Bronchial epithelial cell (primary cell): ENCODE results near the gene HES4. TPM values are rescaled to one million over a fixed set of nuclear protein-coding genes. Genes with fewer than 3 reads are reported as not detected.

Experiments
- DNase-seq: peaks from one replicate; pipeline ENCODE4 v3.0.0-alpha.2; 2010; ENCODE audit warnings: low read depth
- FAIRE-seq: peaks from 2 replicates; lab custom pipeline; 2011; peaks lifted over from hg19 to GRCh38; lab: Jason Lieb, UNC
- H3K27me3 ChIP-seq: 2 replicates; pipeline ENCODE4 v1.5.1; 2011; ENCODE audit warnings: low read length; ENCODE audit not compliant: control insufficient read depth, insufficient read depth
- H3K36me3 ChIP-seq: 2 replicates; pipeline ENCODE4 v1.5.1; 2011; ENCODE audit warnings: low read length; ENCODE audit not compliant: control insufficient read depth, insufficient read depth
- H3K4me3 ChIP-seq: 2 replicates; pipeline ENCODE4 v1.5.1; 2011; ENCODE audit warnings: mild to moderate bottlenecking, low read depth, low read length, control low read depth
- CTCF ChIP-seq: IDR thresholded peaks from 2 replicates; pipeline ENCODE4 v1.5.1; 2011; ENCODE audit warnings: mild to moderate bottlenecking, moderate library complexity, low read length, control low read depth, inconsistent platforms; ENCODE audit not compliant: insufficient read depth, severe bottlenecking
- total RNA-seq: library from RNA; depleted of rRNA; stranded (reverse); fragments of >200 nt; gene quantifications from 2 replicates; pipeline ENCODE4 v1.2.1, GENCODE V29; 2014

Gene HES4
- total RNA-seq, 1 donor from 2014 or later: 42.6 TPM

- no peak overlapping the region for H3K4me3 ChIP-seq
- DNase-seq: no peak
- no peak for FAIRE-seq
- H3K27me3 ChIP-seq: no peaks in the 10 kb centered on the region
- TF ChIP-seq CTCF: no peak
- H3K36me3 ChIP-seq: peaks cover 46% of the 10 kb centered on the region
Measured at GRCh38 chr1:1041092-1041523, 41.2 kb upstream of the HES4 start.

GRCh38 chr1:1040004-1040991 lies 40.4 kb upstream of the HES4 start:
- peak; percentile 81 for DNase-seq

GRCh38 chr1:1039145-1039910 lies 39.4 kb upstream of the HES4 start:
- Histone ChIP-seq H3K4me3 (no peak overlapping the region), H3K27me3 (no peaks in the 10 kb centered on the region), H3K36me3 (peaks cover 38% of the 10 kb centered on the region)
- no peak for DNase-seq
- FAIRE-seq: no peak
- no peak for TF ChIP-seq CTCF

More at GRCh38 chr1:1040004-1040991, 40.4 kb upstream of the HES4 start:
- Histone ChIP-seq H3K27me3 (no peaks in the 10 kb centered on the region), H3K4me3 (no peak overlapping the region), H3K36me3 (peaks cover 45% of the 10 kb centered on the region)
- TF ChIP-seq CTCF: peak; percentile 28
- FAIRE-seq: no peak

GRCh38 chr1:1038694-1039093 lies 38.8 kb upstream of the HES4 start:
- H3K4me3 ChIP-seq: no peak overlapping the region
- peak; percentile 52 for FAIRE-seq
- no peak for DNase-seq
- H3K36me3 ChIP-seq: peaks cover 32% of the 10 kb centered on the region
- H3K27me3 ChIP-seq: no peaks in the 10 kb centered on the region
- no peak for TF ChIP-seq CTCF

- Histone ChIP-seq H3K36me3 (peaks cover 22% of the 10 kb centered on the region), H3K4me3 (no peak overlapping the region), H3K27me3 (no peaks in the 10 kb centered on the region)
- no peak for TF ChIP-seq CTCF
- DNase-seq (no peak), FAIRE-seq (peak; percentile 36)
Measured at GRCh38 chr1:1037366-1038327, 37.8 kb upstream of the HES4 start.
